ENCODE data around the gene PLPPR2.

Gene PLPPR2

GRCh38 chr19:11374433-11375142, 19.4 kb downstream of the PLPPR2 start, which contains the start of gene SWSAP1:
TSS of gene SWSAP1 (plus strand) at chr19:11374666. CDS start at chr19:11374681, 15 bp downstream.
- Histone ChIP-seq H3K9ac (ENCODE audit: low read depth, low read length, poor library complexity, severe bottlenecking) (peak within 1 kb of the TSS; percentile 93), H3K9me2 (replicated peaks; ENCODE audit: low read depth, low read length) (no peaks in the 10 kb centered on the region), H3K9me3 (ENCODE audit: insufficient read depth, low read depth, low read length) (no peaks in the 10 kb centered on the region), H3F3A (ENCODE audit: low read depth) (no peaks in the 10 kb centered on the region), H3K4me2 (ENCODE audit: low read depth, low read length, poor library complexity, severe bottlenecking) (peak within 1 kb of the TSS; percentile 92), H3K4me3 (ENCODE audit: low read length, poor library complexity, severe bottlenecking) (peak within 1 kb of the TSS; percentile 90), H3K27me3 (ENCODE audit: insufficient read depth, low read length, poor library complexity, severe bottlenecking) (no peaks in the 10 kb centered on the region), H2AFZ (ENCODE audit: low read length) (peak within 1 kb of the TSS; percentile 74), H3K36me3 (ENCODE audit: insufficient read depth, low read length) (no peaks in the 10 kb centered on the region), H3K79me2 (ENCODE audit: insufficient read depth, low read length) (peaks cover 20% of the 10 kb centered on the region; the same call in 1 of the 2 replicates), H3K4me1 (ENCODE audit: insufficient read depth, low read length, poor library complexity, severe bottlenecking) (peaks cover 33% of the 10 kb centered on the region), H4K20me1 (ENCODE audit: insufficient read depth, low read length, poor library complexity, severe bottlenecking) (peaks cover 5% of the 10 kb centered on the region)
- TF ChIP-seq CTCF (conservative IDR thresholded peaks at IDR 0.05; ENCODE audit: low read length) (no peak), EZH2phosphoT487 (IDR thresholded peaks at IDR 0.05; ENCODE audit: borderline replicate concordance) (no peak)

GRCh38 chr19:11375143-11375948, 20.1 kb downstream of the PLPPR2 start:
- peaks cover 20% of the 10 kb centered on the region; the same call in 1 of the 2 replicates for H3K79me2 ChIP-seq (ENCODE audit: insufficient read depth, low read length)
- peak overlapping the region; percentile 61 for H2AFZ ChIP-seq (ENCODE audit: low read length)

GRCh38 chr19:11377237-11377636, 22.0 kb downstream of the PLPPR2 start:
- Histone ChIP-seq H3K4me2 (ENCODE audit: low read depth, low read length, poor library complexity, severe bottlenecking) (peak overlapping the region; percentile 92), H2AFZ (ENCODE audit: low read length) (peak overlapping the region; percentile 72; the same call in 1 of the 2 replicates), H3K4me1 (ENCODE audit: insufficient read depth, low read length, poor library complexity, severe bottlenecking) (peaks cover 33% of the 10 kb centered on the region), H3K27me3 (ENCODE audit: insufficient read depth, low read length, poor library complexity, severe bottlenecking) (no peaks in the 10 kb centered on the region), H3K36me3 (ENCODE audit: insufficient read depth, low read length) (no peaks in the 10 kb centered on the region), H3K4me3 (ENCODE audit: low read length, poor library complexity, severe bottlenecking) (peak overlapping the region; percentile 90), H4K20me1 (ENCODE audit: insufficient read depth, low read length, poor library complexity, severe bottlenecking) (peaks cover 5% of the 10 kb centered on the region), H3K9me3 (ENCODE audit: insufficient read depth, low read depth, low read length) (no peaks in the 10 kb centered on the region), H3K79me2 (ENCODE audit: insufficient read depth, low read length) (peaks cover 20% of the 10 kb centered on the region; the same call in 1 of the 2 replicates), H3K9ac (ENCODE audit: low read depth, low read length, poor library complexity, severe bottlenecking) (peak overlapping the region; percentile 93), H3K9me2 (replicated peaks; ENCODE audit: low read depth, low read length) (no peaks in the 10 kb centered on the region), H3F3A (ENCODE audit: low read depth) (no peaks in the 10 kb centered on the region)
- no peak for TF ChIP-seq CTCF (conservative IDR thresholded peaks at IDR 0.05; ENCODE audit: low read length)
- TF ChIP-seq EZH2phosphoT487 (IDR thresholded peaks at IDR 0.05; ENCODE audit: borderline replicate concordance): no peak

More at GRCh38 chr19:11375143-11375948, 20.1 kb downstream of the PLPPR2 start:
- Histone ChIP-seq H3K36me3 (ENCODE audit: insufficient read depth, low read length) (no peaks in the 10 kb centered on the region), H3K4me1 (ENCODE audit: insufficient read depth, low read length, poor library complexity, severe bottlenecking) (peaks cover 33% of the 10 kb centered on the region), H3F3A (ENCODE audit: low read depth) (no peaks in the 10 kb centered on the region), H3K27me3 (ENCODE audit: insufficient read depth, low read length, poor library complexity, severe bottlenecking) (no peaks in the 10 kb centered on the region), H3K9me2 (replicated peaks; ENCODE audit: low read depth, low read length) (no peaks in the 10 kb centered on the region), H3K9me3 (ENCODE audit: insufficient read depth, low read depth, low read length) (no peaks in the 10 kb centered on the region), H3K9ac (ENCODE audit: low read depth, low read length, poor library complexity, severe bottlenecking) (peak overlapping the region; percentile 93), H3K4me3 (ENCODE audit: low read length, poor library complexity, severe bottlenecking) (peak overlapping the region; percentile 90), H4K20me1 (ENCODE audit: insufficient read depth, low read length, poor library complexity, severe bottlenecking) (peaks cover 5% of the 10 kb centered on the region), H3K4me2 (ENCODE audit: low read depth, low read length, poor library complexity, severe bottlenecking) (peak overlapping the region; percentile 92)
- TF ChIP-seq EZH2phosphoT487 (IDR thresholded peaks at IDR 0.05; ENCODE audit: borderline replicate concordance) (no peak), CTCF (conservative IDR thresholded peaks at IDR 0.05; ENCODE audit: low read length) (no peak)

Measured in Loucy (cell line).